ENCODE data around the gene PDE7B.

The PDE7B gene

DNA sequence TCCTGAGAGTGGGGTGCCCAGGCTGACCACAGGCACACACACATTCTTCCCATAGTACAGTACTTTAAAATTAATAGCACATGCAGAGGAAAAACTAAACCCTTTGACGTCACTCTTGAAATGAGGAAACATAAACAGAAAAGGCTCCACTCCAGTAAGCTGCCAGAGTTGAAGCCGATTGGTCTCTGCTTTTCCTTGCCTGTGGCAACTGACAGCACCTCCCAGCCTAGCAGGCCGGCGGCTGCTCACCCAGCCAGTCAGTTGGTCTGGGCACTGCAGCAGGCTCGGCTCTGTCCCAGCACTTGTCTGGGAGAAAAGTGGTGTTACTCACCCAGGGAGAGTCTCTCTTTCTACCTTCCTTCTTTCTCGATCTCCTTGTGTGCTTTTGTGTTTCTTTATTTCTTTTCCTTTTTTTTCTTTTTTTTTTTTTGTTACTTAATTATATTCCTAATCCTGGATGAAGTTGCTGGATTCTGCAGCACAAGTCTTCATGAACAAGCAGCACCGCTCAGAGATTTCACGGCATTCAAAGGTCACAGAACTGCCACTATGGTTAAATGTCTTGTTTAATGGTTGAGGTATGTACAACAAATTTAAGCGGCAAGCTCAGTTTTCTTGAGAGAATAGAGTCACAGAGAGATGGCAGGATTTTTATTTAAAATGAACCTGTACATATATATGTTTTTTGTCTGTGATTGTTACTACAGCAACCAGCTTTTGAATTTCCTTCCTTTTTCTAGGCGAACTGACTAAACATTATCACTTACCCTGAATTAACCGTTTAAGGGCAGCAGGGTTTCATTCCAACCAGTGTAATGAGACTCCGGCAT lies at the start of gene PDE7B (continued):
- TF ChIP-seq ZNF621 (tag by site-specific recombination; IDR thresholded peaks at IDR 0.05) = no peak
- TF ChIP-seq ZNF169 (tag by site-specific recombination; IDR thresholded peaks at IDR 0.05) = no peak
- no peak for TF ChIP-seq GLIS2 (tag by site-specific recombination; IDR thresholded peaks at IDR 0.05)
- TF ChIP-seq MZF1 (tag by site-specific recombination; IDR thresholded peaks at IDR 0.05; ENCODE audit: borderline replicate concordance) = no peak
- no peak for TF ChIP-seq ZBTB1 (tag by site-specific recombination; IDR thresholded peaks at IDR 0.05)
- TF ChIP-seq SCRT2 (tag by site-specific recombination; IDR thresholded peaks at IDR 0.05) = no peak
- no peak for TF ChIP-seq GLI2 (tag by site-specific recombination; IDR thresholded peaks at IDR 0.05; ENCODE audit: borderline replicate concordance, low read depth)
- TF ChIP-seq SETDB1 (IDR thresholded peaks at IDR 0.05; ENCODE audit: insufficient read length, low read length) = peak; percentile 38
- no peak for TF ChIP-seq ZNF10 (tag by site-specific recombination; IDR thresholded peaks at IDR 0.05)
- TF ChIP-seq, protein P1, sequence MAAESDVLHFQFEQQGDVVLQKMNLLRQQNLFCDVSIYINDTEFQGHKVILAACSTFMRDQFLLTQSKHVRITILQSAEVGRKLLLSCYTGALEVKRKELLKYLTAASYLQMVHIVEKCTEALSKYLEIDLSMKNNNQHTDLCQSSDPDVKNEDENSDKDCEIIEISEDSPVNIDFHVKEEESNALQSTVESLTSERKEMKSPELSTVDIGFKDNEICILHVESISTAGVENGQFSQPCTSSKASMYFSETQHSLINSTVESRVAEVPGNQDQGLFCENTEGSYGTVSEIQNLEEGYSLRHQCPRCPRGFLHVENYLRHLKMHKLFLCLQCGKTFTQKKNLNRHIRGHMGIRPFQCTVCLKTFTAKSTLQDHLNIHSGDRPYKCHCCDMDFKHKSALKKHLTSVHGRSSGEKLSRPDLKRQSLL (tag by site-specific recombination; IDR thresholded peaks at IDR 0.05) = no peak
- TF ChIP-seq, protein P2, sequence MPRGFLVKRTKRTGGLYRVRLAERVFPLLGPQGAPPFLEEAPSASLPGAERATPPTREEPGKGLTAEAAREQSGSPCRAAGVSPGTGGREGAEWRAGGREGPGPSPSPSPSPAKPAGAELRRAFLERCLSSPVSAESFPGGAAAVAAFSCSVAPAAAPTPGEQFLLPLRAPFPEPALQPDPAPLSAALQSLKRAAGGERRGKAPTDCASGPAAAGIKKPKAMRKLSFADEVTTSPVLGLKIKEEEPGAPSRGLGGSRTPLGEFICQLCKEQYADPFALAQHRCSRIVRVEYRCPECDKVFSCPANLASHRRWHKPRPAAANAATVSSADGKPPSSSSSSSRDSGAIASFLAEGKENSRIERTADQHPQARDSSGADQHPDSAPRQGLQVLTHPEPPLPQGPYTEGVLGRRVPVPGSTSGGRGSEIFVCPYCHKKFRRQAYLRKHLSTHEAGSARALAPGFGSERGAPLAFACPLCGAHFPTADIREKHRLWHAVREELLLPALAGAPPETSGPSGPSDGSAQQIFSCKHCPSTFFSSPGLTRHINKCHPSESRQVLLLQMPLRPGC (tag by site-specific recombination; IDR thresholded peaks at IDR 0.05) = no peak
- TF ChIP-seq, protein P3, sequence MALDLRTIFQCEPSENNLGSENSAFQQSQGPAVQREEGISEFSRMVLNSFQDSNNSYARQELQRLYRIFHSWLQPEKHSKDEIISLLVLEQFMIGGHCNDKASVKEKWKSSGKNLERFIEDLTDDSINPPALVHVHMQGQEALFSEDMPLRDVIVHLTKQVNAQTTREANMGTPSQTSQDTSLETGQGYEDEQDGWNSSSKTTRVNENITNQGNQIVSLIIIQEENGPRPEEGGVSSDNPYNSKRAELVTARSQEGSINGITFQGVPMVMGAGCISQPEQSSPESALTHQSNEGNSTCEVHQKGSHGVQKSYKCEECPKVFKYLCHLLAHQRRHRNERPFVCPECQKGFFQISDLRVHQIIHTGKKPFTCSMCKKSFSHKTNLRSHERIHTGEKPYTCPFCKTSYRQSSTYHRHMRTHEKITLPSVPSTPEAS (tag by site-specific recombination; IDR thresholded peaks at IDR 0.05) = no peak
- no peak for TF ChIP-seq ZNF792 (tag by site-specific recombination; IDR thresholded peaks at IDR 0.05)
- no peak for TF ChIP-seq ZNF311 (tag by site-specific recombination; IDR thresholded peaks at IDR 0.05; ENCODE audit: borderline replicate concordance)
- TF ChIP-seq, protein P4, sequence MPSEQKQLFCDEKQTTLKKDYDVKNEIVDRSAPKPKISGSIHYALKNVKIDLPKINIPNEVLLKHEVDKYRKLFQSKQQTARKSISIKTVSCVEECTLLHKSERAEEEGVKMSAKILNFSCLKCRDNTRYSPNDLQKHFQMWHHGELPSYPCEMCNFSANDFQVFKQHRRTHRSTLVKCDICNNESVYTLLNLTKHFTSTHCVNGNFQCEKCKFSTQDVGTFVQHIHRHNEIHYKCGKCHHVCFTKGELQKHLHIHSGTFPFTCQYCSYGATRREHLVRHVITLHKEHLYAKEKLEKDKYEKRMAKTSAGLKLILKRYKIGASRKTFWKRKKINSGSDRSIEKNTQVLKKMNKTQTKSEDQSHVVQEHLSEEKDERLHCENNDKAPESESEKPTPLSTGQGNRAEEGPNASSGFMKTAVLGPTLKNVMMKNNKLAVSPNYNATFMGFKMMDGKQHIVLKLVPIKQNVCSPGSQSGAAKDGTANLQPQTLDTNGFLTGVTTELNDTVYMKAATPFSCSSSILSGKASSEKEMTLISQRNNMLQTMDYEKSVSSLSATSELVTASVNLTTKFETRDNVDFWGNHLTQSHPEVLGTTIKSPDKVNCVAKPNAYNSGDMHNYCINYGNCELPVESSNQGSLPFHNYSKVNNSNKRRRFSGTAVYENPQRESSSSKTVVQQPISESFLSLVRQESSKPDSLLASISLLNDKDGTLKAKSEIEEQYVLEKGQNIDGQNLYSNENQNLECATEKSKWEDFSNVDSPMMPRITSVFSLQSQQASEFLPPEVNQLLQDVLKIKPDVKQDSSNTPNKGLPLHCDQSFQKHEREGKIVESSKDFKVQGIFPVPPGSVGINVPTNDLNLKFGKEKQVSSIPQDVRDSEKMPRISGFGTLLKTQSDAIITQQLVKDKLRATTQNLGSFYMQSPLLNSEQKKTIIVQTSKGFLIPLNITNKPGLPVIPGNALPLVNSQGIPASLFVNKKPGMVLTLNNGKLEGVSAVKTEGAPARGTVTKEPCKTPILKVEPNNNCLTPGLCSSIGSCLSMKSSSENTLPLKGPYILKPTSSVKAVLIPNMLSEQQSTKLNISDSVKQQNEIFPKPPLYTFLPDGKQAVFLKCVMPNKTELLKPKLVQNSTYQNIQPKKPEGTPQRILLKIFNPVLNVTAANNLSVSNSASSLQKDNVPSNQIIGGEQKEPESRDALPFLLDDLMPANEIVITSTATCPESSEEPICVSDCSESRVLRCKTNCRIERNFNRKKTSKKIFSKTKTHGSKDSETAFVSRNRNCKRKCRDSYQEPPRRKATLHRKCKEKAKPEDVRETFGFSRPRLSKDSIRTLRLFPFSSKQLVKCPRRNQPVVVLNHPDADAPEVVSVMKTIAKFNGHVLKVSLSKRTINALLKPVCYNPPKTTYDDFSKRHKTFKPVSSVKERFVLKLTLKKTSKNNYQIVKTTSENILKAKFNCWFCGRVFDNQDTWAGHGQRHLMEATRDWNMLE (tag by site-specific recombination; conservative IDR thresholded peaks at IDR 0.05; ENCODE audit: low read depth) = no peak
- TF ChIP-seq ZNF292 (tag by site-specific recombination; IDR thresholded peaks at IDR 0.05; ENCODE audit: borderline replicate concordance, low read depth) = no peak
- TF ChIP-seq, protein P5, sequence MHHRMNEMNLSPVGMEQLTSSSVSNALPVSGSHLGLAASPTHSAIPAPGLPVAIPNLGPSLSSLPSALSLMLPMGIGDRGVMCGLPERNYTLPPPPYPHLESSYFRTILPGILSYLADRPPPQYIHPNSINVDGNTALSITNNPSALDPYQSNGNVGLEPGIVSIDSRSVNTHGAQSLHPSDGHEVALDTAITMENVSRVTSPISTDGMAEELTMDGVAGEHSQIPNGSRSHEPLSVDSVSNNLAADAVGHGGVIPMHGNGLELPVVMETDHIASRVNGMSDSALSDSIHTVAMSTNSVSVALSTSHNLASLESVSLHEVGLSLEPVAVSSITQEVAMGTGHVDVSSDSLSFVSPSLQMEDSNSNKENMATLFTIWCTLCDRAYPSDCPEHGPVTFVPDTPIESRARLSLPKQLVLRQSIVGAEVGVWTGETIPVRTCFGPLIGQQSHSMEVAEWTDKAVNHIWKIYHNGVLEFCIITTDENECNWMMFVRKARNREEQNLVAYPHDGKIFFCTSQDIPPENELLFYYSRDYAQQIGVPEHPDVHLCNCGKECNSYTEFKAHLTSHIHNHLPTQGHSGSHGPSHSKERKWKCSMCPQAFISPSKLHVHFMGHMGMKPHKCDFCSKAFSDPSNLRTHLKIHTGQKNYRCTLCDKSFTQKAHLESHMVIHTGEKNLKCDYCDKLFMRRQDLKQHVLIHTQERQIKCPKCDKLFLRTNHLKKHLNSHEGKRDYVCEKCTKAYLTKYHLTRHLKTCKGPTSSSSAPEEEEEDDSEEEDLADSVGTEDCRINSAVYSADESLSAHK (tag by site-specific recombination; IDR thresholded peaks at IDR 0.05) = no peak
- TF ChIP-seq ZNF660 (tag by site-specific recombination; IDR thresholded peaks at IDR 0.05) = no peak; the same call in 1 of the 2 replicates

Data from HEK293 (cell line).